ENCODE results near the gene COL6A1. TPM values are rescaled to one million over a fixed set of nuclear protein-coding genes. Genes with fewer than 3 reads are reported as not detected.

Gene COL6A1
- total RNA-seq, 1 experiment from 2014 or later, result 193 TPM

GRCh38 chr21:46045154-46045553 is 63.6 kb downstream of the COL6A1 start:
- H4K5ac ChIP-seq (ENCODE audit: insufficient read length, low read depth, low read length), result no peak overlapping the region
- H2AK5ac ChIP-seq (ENCODE audit: insufficient read length, low read length), result no peak overlapping the region
- Mint-ChIP-seq H3K9me3 (no peaks in the 10 kb centered on the region; a peak in 1 of 5 replicates), H3K4me3 (no peak overlapping the region), H3K36me3 (ENCODE audit: insufficient read depth in 1 of 3, low read depth in 3 of 3) (peaks cover 0 to 4% (median 0%) of the 10 kb centered on the region in 3 experiments; a peak in 1 of 7 replicates), H3K27ac (no peak overlapping the region), H3K4me1 (peaks cover 16 to 18% of the 10 kb centered on the region in 2 experiments), H3K27me3 (ENCODE audit: low read depth) (no peaks in the 10 kb centered on the region; the same call in 1 of the 2 replicates)
- H3K56ac ChIP-seq (ENCODE audit: insufficient read length, low read depth, low read length), result no peak overlapping the region
- H3K18ac ChIP-seq (ENCODE audit: insufficient read length, low read depth, low read length), result no peak overlapping the region
- H4K20me1 ChIP-seq (ENCODE audit: control insufficient read depth, insufficient read depth, insufficient read length), result no peaks in the 10 kb centered on the region
- H3K23ac ChIP-seq (ENCODE audit: insufficient read length, low read depth, low read length), result no peak overlapping the region
- H2BK120ac ChIP-seq (ENCODE audit: low read depth, low read length, poor library complexity, severe bottlenecking), result no peak overlapping the region
- TF ChIP-seq, protein P1, sequence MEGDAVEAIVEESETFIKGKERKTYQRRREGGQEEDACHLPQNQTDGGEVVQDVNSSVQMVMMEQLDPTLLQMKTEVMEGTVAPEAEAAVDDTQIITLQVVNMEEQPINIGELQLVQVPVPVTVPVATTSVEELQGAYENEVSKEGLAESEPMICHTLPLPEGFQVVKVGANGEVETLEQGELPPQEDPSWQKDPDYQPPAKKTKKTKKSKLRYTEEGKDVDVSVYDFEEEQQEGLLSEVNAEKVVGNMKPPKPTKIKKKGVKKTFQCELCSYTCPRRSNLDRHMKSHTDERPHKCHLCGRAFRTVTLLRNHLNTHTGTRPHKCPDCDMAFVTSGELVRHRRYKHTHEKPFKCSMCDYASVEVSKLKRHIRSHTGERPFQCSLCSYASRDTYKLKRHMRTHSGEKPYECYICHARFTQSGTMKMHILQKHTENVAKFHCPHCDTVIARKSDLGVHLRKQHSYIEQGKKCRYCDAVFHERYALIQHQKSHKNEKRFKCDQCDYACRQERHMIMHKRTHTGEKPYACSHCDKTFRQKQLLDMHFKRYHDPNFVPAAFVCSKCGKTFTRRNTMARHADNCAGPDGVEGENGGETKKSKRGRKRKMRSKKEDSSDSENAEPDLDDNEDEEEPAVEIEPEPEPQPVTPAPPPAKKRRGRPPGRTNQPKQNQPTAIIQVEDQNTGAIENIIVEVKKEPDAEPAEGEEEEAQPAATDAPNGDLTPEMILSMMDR (conservative IDR thresholded peaks at IDR 0.05), result no peak
- H3K27me3 ChIP-seq (ENCODE audit: insufficient read depth, low read length), result no peaks in the 10 kb centered on the region
- no peak overlapping the region for H3K14ac ChIP-seq (ENCODE audit: insufficient read depth, low read length)
- no peak overlapping the region for H2AFZ ChIP-seq (ENCODE audit: low read length)
- H3K4me2 ChIP-seq (ENCODE audit: insufficient read depth, insufficient read length, low read length), result no peak overlapping the region
- H2BK5ac ChIP-seq (ENCODE audit: insufficient read length, low read length), result no peak overlapping the region
- H3K4ac ChIP-seq (ENCODE audit: low read depth, low read length), result no peak overlapping the region
- no peaks in the 10 kb centered on the region for H3K79me1 ChIP-seq (ENCODE audit: insufficient read depth, low read depth, low read length, poor library complexity, severe bottlenecking)
- no peak overlapping the region for H4K91ac ChIP-seq (ENCODE audit: insufficient read length, low read depth, low read length)
- H3K4me1 ChIP-seq (ENCODE audit: insufficient read depth, low read length), result no peaks in the 10 kb centered on the region; the same call in 1 of the 2 replicates
- H2BK15ac ChIP-seq (ENCODE audit: low read depth, low read length), result no peak overlapping the region
- H3K9ac ChIP-seq (ENCODE audit: extremely low read depth, insufficient read length, low read length), result no peak overlapping the region
- no peak overlapping the region for H2BK12ac ChIP-seq (ENCODE audit: insufficient read length, low read depth, low read length)
- no peak overlapping the region for H3K27ac ChIP-seq (ENCODE audit: insufficient read length, low read depth, low read length)
- no peaks in the 10 kb centered on the region for H3K23me2 ChIP-seq (ENCODE audit: insufficient read length, low read depth, low read length, poor library complexity, severe bottlenecking)
- H3T11ph ChIP-seq (ENCODE audit: low read length), result no peak overlapping the region
- H2BK20ac ChIP-seq (ENCODE audit: low read depth, low read length, poor library complexity, severe bottlenecking), result no peak overlapping the region
- DNase-seq, result no peak
- no CpG with 5 or more reads among the region's 2 CpGs for WGBS (ENCODE audit: extremely low coverage, insufficient read length, low lambda C conversion rate)
- no peaks in the 10 kb centered on the region for H3K9me3 ChIP-seq (ENCODE audit: control insufficient read depth, low read depth, low read length)
- no peaks in the 10 kb centered on the region for H3K79me2 ChIP-seq (ENCODE audit: insufficient read depth, low read length)
- H4K8ac ChIP-seq (replicated peaks; ENCODE audit: insufficient read length, low read depth, low read length), result no peak overlapping the region
